GM06990 (cell line): ENCODE results near the gene WNT5A.
"Not testable (repeated sequence)": the region's sequence is repeated elsewhere in the genome, so short reads cannot be mapped to it uniquely, and the experiment has no call there.

Source experiments
- DNase-seq: peaks from one replicate; pipeline ENCODE4 v3.0.0-alpha.2; 2011; ENCODE audit not compliant: insufficient read length; ENCODE audit errors: extremely low read depth
- H3K27me3 ChIP-seq: replicated peaks from 2 replicates; pipeline ENCODE4 v1.6.0; 2011; ENCODE audit warnings: low read length; ENCODE audit not compliant: control insufficient read depth, insufficient read depth
- H3K36me3 ChIP-seq: 2 replicates; pipeline ENCODE4 v1.5.1; 2011; ENCODE audit warnings: low read length; ENCODE audit not compliant: control insufficient read depth, insufficient read depth
- H3K4me3 ChIP-seq: replicated peaks from 2 replicates; pipeline ENCODE4 v1.5.1; 2011; ENCODE audit warnings: low read depth, mild to moderate bottlenecking, control low read depth, low read length
- TF ChIP-seq, protein P1 (sequence below): IDR thresholded peaks from 2 replicates; pipeline ENCODE4 v1.5.1; 2011; ENCODE audit warnings: low read length, control low read depth, mild to moderate bottlenecking, inconsistent platforms; ENCODE audit not compliant: insufficient read depth, poor library complexity, severe bottlenecking

Gene WNT5A

DNA sequence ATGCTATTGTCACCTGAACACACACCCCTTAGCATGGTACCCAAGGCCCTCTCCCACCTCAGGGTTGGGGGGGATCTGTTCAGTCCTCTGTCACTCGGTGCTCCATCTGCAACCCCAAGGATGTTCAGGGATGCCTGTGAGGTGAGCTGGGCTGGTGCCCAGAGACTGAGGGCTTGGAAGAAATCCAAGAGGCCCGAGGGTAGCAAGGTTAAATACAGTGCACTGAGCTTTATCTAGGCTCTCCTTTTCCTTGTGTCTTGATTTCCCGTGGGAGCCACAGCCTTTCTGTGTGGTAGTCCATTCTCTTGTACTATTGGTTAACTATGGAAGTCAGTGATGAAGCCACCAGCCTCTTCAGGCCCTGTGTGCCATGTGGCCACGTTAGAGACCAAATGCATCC is 18.7 kb upstream of the WNT5A start:
- Histone ChIP-seq H3K4me3 (no peak overlapping the region), H3K27me3 (no peaks in the 10 kb centered on the region), H3K36me3 (no peaks in the 10 kb centered on the region)
- DNase-seq, result no peak
- TF ChIP-seq, protein P1, sequence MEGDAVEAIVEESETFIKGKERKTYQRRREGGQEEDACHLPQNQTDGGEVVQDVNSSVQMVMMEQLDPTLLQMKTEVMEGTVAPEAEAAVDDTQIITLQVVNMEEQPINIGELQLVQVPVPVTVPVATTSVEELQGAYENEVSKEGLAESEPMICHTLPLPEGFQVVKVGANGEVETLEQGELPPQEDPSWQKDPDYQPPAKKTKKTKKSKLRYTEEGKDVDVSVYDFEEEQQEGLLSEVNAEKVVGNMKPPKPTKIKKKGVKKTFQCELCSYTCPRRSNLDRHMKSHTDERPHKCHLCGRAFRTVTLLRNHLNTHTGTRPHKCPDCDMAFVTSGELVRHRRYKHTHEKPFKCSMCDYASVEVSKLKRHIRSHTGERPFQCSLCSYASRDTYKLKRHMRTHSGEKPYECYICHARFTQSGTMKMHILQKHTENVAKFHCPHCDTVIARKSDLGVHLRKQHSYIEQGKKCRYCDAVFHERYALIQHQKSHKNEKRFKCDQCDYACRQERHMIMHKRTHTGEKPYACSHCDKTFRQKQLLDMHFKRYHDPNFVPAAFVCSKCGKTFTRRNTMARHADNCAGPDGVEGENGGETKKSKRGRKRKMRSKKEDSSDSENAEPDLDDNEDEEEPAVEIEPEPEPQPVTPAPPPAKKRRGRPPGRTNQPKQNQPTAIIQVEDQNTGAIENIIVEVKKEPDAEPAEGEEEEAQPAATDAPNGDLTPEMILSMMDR, result no peak

DNA sequence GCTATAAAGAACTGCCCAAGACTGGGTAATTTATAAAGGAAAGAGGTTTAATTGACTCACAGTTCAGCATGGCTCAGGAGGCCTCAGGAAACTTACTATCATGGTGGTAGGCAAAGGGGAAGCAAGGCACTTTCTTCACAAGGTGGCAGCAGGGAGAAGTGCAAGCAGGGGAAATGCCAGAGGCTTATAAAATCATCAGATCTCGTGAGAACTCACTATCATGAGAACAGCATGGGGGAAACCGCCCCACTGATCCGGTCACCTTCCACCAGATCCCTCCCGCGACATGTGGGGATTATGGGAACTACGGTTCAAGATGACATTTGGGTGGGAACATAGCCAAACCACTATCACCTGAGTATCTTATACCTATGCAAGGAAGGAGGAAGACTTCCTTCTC is 18.0 kb upstream of the WNT5A start:
- DNase-seq, H3K36me3 ChIP-seq, H3K4me3 ChIP-seq, H3K27me3 ChIP-seq: not testable (repeated sequence)
- TF ChIP-seq, protein P1, result peak; percentile 38

DNA sequence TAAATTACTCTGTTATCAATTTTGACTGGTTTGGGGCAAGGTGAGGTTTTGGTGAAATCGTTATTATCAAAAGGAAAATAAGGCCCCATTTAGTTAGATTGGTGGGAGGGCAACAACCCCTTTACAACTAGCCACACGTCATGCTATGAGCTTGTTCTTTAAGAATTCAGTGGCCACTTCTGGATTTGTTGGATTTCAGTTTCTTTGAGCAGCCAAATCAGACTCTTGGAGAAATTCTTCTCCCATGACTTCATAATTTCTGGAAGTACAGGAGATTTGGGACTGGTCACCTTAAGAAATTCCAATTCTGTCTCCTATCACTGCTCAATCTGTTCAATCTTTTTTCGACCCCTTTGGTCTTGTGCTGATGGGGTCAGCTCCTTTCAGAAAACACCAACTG is 14.8 kb upstream of the WNT5A start:
- no peak for DNase-seq
- H3K4me3 ChIP-seq, result no peak overlapping the region
- TF ChIP-seq, protein P1, result no peak
- no peaks in the 10 kb centered on the region for H3K36me3 ChIP-seq
- no peaks in the 10 kb centered on the region for H3K27me3 ChIP-seq

DNA sequence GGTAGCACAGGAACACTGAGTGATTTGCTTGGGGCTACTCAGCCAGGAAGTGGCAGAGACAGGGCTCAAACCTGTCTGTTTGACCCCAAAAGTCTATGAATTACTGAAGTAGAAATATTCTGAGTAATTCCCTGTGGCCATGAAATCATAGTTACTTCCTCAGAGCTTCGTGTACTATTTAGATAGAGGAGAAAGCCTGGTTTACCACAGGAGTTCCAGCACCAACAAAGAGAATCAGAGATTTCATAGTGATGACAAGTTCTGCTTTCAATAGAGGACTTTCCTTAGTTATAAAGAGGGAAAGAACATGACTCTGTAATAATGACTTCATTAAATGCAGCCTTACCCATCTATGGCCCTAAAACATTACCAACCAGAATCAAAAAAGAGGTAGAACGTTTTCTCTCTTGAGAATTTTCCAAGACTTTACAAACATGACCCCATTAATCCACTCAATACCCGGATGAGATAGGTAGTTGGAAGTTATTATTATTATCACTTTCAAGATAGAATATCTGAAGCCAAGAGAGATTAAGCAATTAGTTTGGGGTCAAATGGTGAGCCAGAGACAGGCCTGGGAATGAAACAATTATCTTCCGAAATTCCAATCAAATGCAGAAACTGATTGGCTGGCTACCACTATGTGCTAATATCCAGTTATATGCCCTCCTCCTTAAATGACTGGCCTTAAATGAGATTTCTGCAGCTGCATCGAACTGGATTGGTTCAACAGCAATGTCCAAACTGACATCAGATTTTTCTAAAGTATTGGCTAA is 13.6 kb upstream of the WNT5A start:
- TF ChIP-seq, protein P1, result no peak
- DNase-seq, result no peak

DNA sequence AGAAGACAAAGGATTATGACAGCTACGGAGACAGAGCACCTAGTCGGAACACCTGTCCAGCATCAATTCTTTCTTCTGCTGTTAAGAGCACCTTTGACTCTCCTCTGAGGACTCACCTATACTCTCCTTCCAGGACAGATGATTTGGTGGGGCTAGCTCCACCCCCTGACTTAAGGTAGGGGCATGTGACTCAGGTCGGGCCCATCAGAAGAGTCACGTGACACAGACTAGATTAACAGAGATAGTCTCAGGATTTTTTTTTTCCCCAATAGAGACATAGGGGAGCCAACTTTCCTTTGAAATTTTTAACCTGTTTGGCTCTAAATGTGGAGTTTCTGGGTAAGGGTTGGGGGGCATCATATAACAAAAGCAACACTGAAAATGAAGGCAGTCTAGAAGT is 11.4 kb upstream of the WNT5A start:
- H3K36me3 ChIP-seq, result no peaks in the 10 kb centered on the region
- no peak for DNase-seq
- no peaks in the 10 kb centered on the region; the same call in 1 of the 2 replicates for H3K27me3 ChIP-seq
- TF ChIP-seq, protein P1, result no peak
- H3K4me3 ChIP-seq, result no peak overlapping the region

More for the DNA sequence above, 13.6 kb upstream of the WNT5A start:
- no peak overlapping the region for H3K4me3 ChIP-seq
- no peaks in the 10 kb centered on the region for H3K36me3 ChIP-seq
- H3K27me3 ChIP-seq, result no peaks in the 10 kb centered on the region; the same call in 1 of the 2 replicates
